NCI-H510A treated with DMSO at 0.1 percent for 48 hours (cell line): Measurements from ENCODE around the gene RYR2.

Experiments used
- DNase-seq: peaks from one replicate; lab custom pipeline; 2025; lab: John Stamatoyannopoulos, UW

Gene RYR2

DNA sequence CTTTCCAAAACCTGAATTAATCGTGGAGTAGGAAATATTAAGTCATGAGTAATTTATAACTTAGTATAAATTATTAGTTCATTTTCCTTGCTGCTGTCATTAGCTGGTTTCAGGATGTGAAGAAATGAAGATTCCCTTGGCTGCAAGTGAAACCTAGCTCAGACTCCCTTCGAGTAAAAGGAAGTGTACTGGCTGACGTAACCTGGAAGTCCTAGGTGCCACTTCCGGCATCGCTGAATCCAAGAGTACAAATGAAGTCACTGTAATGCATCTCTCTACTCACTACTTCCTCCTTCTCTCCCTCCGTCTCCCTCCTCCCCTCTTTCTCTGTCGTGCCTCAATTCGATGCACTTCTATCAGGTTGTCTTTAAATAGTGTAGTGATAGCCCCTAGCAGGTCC, 820.0 kb downstream of the RYR2 start:
- DNase-seq: no peak

DNA sequence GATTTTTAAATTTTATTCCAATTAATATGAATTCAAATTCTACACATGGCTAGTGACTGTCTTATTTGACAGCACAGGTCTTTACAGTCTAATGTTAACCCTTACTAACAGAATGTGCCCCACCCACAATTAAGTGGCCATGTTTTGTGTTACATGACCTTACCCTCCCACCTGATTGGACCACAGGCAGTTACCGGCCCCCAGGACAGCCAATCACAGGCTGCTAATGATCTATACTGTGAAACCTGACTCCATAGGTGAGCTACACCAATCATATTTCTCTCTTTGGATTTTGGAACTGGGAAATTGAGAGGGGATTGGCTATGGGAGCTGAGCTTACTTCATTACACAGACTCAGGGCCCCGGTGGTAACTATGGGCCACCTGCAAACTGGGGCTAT, 821.2 kb downstream of the RYR2 start:
- no peak for DNase-seq

DNA sequence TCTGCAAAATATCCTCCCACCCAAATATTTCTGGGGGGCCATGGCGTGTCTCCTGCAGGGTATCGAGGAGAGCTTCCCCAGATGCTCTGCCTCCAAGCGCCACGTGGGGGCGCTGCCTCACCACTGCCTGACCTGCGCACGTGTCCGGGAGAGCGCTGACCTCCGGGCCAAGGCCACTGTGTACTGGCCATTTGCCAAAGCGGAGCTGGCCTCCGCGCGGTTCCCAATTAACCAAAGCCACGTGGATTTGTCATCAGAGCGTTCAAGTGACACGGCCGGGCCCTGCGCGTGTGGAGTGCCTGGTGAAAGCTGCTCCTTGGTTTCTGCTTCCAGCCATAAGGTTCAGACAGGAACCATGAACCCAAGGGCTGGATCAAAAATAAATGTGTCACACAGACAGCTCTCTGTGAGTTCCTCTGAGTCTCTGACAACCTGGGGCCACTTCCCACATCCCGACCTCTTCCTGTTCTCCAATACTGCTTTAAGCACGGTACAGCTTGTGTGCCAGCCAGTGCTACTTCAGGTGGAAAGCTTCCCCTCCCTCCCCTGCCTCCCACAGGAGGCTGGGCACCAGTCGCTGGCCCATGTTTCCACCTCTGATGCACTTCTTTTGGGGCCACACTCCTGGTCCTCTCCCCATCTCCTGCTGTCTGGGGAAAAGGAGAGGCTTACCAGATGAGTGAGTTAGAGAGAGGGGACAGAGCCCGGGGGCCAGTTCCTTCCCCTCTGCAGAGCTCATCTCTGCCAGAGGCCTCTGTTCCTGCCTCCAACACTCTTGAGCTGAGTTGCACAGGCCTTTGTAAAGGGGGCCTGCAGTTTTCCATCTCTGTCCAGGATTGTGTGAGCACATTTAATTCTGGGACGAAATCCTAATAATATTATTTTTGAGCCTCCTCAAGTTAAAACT, 822.6 kb downstream of the RYR2 start:
- peak; percentile 69 for DNase-seq

DNA sequence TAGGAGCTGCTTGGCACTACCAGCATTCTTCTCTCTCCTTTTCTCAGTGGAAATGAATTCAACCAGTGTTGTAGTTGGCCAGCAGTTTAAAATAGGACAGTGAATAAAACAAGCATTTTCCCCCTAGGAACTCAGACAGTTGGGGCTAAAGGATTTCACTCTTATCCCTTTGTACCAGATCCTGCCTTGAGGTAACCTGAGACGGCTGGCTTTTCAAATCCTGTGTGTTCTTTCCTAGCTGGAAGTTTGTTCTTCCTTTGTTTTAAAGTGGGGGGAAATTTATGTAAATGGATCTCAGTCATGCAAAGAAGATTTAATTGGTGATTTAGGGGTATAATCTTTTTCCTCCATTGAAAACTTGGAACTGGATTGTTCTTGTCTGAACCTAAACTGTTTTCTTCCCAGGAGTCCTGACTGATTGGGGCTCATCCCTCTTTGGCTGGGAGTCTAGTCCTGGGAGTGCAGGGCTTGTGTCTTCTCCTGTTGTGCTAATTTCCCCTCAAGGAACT, 825.5 kb downstream of the RYR2 start:
- DNase-seq: no peak

GRCh38 chr1:237868817-237869600, 827.0 kb downstream of the RYR2 start:
- no peak for DNase-seq

DNA sequence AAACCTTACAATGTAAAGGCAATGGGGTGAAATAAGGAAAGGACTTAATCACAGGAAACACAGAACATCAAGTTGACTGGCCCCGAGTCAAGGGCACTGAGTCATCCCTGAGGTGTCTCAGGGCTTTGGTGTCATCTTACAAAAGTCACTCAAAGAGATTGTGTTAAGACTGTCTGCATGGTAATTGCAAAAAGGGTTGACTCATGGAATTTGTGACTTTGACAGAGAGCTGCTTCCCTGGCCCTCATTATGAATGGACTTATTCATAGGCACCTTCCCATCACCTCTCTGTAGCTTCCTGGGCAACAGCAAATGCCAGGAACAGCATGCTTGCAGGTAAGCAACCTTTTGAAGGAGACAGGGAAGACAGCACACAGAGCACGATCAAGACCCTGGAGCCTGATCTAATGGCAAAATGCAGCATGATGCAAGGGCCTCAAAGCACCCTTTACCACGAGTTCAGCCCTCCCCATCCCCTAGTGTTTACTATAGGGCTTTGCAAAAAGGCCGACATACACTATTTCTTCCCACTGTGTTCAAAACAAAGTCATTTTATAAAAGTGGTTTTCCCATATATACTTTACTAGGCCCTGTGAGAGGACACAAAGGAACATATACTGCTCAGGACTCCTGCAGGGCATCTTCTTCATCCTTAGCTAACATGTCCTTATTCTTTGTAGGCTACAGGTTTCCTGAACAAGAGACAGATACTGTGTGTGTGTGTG, 831.7 kb downstream of the RYR2 start:
- DNase-seq: no peak

DNA sequence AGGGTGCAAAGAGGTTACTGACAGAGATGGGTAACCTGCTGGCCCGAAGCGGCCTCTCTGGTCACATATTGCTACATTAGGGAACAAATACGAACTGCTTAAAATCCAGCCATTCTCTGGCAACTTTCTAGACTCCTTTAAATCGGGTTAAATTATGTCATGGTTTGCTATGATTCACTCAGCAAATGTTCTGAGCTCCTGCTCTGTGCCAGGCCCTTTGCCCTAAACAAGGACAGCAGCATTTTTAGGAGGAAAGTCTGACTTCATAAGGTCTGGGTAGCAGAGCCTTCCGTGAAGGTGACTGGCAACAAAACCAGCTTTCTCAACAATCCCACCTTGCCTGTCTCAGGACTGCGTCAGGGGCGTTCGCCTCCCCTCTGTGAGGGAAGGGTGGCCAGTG, 833.3 kb downstream of the RYR2 start:
- DNase-seq: no peak

DNA sequence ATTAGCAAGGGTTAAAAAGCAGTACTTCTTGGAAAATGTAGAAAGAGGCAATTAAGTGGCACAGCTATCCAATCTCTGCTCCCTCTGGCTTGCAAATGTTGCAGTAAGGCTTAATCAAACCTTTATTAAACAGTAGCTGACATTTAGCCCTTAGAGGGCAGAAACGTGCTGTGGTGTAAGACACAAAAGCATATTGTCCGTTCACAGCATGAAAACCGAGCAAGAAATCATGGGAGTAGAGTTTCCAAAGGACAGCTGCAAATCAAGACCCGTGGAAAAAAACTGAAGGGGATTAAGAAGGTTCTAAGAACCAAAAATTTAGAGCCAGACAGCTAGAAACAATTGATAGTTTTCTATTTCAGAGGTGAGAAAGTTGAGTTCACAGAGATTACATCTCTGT, 835.6 kb downstream of the RYR2 start:
- no peak for DNase-seq

DNA sequence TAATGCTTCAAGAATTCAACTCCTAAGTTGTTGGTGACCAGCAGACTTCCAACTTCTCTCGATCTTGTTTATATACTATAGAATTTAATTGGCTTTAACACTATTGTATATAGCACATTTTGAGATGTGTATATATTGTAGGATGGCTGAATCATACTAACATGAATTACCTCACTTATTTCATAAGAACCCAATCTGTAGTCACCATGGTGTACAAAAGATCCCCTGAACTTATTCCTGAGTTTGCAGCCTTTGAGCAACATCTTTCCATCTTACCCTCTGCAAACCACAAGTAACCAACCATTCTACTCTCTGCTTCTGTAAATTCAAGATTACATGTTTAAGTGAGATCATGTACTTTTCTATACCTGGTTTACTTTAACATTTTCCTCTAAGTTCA, 836.4 kb downstream of the RYR2 start:
- DNase-seq: no peak

DNA sequence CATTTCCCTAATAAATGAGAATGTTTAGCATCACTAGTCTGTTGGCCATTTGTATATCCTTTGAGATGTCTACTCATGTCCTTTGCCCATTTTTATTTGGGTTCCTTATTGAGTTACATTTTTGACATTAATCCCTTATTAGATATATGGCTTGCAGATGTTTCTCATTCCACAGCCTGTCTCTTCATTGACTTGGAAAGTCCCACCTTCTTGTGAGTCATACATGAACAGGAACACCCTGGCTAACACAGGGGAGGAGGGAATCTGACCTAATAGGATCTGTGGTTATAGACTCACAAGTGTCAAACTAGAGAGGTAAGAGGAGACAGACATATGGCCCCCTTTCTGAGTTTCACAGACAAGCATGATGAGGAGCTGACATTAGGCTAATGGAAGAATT, 837.2 kb downstream of the RYR2 start:
- DNase-seq: no peak
